IPS-11a (cell line): ENCODE results near the gene SARDH.
"Not testable (repeated sequence)": the region's sequence is repeated elsewhere in the genome, so short reads cannot be mapped to it uniquely, and the experiment has no call there.

Experiments
- H3K4me3 ChIP-seq: one replicate; pipeline ENCODE4 v1.5.1; 2013; ENCODE audit warnings: low read depth, low read length, control low read depth

SARDH gene

DNA sequence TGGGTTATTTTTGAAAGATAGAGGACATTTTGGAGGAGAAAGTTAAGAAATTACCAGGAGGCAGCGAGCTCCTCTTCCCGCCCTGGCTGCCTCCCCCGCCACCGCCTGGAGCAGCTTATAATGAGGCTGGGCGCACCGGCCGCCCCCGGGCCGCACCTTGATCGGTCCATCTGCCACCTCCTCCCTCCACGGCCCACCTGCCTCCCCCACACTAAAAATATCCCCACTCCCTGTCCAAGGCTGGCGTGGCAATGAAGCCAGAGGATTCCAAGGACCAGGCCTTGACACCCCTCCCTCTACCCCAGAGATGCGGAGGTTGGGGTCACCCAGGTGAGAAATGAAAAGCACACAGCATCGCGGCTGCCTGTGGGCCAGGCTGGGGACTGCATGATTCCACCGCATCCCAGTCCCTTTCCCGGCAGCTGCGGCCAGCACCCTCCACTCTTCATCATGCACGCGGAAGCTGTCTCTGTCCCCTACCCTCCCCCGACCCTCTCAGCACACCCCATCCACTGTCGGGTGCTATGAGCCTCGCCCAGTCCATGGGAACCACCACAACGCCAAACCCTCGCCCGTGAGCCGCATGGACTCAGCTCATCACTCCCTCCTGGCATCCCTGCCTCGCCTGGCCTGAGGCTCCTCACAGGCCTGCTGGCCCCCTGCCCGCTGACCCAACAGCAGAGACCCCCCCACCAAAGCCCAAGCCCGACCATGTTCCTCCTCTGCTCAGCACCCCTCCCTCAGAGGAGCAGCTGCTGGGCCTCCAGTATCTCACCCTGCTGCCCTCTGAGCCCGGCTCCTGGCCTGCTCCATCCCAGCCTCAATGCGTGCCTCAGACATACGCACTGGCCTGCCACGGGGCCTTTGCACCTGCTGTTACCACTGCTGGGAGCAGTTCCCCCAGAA lies 50.0 kb downstream of the SARDH start:
- no peak overlapping the region for H3K4me3 ChIP-seq

DNA sequence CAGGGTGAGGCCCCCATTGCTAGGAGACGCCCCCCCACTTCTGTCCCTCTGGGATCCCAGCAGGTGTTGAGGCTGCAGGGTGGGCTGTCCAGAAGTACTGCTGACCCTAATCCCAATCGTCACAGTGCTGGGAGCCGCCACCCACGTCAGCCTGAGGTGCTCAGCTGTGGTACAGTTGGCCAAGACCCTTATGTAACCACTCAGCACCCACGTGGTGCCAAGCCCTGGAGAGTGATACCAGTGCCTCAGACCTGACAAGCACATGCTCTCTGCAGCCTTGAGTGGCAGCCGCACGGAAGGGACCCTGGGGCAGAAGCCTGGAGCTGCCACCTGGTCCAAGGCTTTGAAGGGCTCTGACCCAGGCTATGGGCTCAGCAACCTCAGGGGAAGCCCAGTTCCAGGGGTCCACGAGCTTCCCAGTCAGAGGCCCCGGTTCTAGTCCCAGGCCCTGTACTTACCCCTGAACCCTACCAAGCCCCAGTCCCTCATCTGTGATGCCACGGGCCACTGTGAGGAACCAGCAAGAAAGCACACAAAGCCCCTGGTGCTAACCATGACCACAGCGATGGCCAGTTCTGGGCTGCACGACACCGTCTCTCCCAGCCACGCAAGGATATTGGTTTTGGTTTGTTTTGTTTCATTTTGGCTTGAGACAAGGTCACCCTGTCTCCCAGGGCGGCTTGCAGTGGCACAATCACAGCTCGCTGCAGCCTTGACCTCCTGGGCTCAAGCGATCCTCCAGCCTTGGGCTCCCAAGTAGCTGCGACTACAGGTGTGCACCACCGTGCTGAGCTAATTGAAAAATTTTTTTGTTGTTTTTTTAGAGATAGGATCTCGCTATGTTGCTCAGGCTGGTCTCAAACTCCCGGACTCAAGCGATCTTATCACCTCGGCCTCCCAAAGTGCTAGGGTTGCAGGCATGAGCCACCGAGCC lies 51.2 kb downstream of the SARDH start:
- H3K4me3 ChIP-seq: no peak overlapping the region

DNA sequence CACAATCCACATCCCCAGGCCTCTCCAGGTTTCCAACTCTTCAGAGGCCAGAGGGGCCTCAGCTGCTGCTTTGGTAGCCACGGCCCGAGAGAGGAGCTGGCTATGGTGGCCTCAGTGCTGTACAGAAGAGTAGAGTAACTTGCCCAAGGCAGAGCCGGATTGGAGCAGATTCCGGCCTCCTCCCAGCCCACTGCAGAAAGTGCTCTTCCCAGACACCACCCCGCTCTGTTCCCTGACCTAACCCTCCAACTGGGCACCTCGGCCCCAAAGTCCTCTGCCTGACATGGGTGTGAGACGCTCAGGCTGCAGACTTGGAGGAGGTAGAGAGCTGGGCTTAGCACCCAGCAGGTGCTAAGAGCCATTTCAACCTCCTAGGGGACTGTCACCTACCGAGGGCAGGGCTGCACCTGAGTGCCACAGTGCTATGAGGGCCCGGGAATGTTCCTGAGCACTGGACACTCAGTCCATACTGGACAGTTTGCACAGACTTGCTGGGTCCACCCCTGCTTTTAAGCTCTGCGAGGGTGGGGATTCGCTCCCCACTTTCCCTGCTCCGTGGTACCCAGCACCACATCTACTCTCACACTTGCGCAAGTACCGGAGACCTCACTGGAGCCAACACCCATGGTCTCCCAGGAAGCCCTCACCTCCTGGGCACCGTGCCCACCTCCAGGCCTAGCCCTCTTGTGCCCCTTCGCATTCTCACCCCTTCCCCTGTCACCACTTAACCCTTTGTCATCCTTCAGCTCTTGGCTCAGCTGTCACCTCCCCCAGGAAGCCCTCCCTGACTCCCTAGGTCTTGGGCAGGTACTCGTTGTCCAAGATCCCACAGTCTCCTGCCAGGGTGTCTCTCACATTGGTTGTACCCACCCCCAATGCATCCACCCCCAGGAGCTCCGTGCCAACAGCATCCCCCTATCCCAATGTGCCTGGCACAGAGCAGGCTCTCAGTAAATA lies 52.2 kb downstream of the SARDH start:
- H3K4me3 ChIP-seq: no peak overlapping the region

DNA sequence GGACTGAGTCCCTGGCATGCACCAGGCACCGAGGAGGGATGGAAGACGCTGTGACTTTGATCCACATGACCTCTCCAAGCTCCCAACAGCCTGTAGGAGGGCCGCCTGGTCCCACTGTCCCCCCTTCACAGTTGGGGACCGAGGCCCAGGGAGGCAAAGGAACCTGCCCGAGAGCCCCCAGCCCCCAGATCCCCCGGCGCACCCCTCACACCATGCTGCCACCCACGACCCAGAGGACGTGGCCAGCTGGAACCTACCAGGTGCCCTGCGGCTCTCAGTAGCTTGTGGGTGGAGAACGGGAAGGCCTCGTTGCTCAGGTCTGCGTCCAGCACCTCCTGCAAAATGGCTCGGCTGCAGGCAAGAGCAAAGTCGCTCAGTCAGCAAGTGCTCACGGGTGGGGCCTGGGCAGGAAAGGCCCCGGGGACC lies 53.2 kb downstream of the SARDH start:
- H3K4me3 ChIP-seq: no peak overlapping the region

DNA sequence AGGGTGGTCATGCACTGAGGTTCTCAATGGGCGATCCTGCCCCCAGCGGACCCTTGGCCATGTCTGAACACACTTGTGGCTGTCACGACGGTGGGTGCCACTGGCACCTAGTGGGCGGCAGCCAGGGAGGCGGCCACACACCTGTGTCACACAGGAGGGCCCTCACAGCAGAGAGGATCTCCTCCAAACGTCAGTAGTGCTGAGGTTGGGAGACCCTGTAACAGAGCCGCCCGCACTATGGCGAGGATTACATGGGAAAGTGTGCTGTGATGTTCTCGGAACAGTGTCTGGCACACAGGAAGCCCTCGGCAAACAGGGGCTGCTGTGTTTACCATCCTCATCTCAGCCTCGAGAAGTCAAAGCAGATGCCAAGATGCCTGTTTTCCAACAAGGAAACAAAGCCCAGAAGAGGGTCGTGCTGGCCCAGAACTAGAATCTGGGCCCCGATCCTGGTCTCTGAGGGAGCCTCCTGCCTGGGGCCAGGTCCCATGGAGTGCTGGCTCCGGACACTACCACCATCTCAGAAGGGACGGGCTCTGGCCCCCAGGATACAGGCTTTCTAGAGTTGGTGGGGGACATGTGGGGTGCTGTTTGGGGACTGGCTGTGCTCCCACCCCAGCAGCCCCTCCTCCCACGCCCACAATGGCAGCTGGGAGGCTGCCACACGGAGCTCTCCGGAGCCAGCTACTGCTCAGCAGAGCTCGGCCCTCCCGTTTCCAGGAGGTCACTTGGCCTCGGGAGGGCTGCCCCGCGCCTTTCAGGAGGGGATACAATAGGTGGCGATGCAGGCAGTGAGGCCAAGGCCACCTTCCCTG lies 53.8 kb downstream of the SARDH start:
- H3K4me3 ChIP-seq: no peak overlapping the region

DNA sequence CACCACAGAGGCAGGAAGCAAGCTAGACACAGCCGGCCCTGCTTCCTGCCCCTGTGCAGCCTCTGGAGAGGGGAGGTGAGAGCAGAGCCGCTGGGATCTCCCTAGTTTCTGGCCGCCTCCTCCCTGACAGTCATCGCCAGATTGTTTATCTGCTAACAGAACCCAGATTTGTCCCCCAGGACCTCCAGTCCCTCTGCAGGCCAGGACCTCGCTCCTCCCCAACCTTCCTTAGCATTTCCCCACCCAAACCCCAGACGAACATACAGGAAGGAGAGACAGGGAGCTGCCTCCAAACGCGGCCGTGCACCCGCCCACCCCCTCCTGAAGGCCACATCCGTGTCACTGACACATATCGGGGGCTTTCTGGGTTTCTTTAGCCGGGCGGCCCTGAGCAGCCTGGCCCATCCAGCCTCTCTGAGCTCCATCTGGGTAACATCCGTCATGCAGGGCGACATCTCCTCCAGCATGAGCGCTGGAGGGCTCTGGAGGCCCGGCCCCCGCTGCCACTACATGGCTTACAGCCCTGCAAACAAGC lies 54.5 kb downstream of the SARDH start:
- H3K4me3 ChIP-seq: no peak overlapping the region

DNA sequence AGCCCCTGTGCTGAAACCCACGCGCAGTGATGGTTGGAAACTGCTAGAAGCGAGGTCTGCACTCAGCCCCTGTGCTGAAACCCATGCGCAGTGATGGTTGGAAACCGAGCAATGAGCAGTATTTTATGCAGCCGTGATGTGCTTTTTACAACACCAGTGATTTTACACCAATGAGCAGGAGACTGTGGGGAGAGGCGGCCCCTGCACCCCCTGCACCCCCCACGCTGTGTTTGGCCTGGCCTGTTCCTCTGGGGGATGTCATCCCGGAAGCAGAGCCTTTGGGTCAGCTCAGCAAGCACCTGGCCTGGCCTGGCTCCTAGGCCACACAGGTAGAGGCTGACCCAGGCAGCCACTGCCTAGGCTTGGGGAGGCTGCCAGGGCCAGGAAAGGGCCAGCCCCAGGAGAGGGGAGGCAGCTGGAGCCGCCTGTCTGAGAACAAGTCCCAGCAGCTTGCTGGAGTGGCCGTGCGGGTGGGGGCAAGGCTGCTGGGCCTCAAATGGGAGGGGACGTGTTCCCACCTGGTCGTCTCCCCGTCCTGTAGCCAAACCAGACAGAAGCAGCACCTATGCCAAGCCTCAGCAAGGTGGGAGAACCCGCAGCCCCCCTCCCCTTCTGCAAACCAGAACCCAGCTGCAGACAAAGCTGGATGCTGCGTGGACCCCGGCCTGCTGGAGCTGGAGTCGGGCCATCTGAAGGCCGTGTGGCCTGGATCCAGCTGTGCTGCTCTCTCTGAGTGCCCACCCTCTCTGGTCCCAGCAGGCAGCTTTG lies 55.1 kb downstream of the SARDH start:
- no peak overlapping the region for H3K4me3 ChIP-seq

DNA sequence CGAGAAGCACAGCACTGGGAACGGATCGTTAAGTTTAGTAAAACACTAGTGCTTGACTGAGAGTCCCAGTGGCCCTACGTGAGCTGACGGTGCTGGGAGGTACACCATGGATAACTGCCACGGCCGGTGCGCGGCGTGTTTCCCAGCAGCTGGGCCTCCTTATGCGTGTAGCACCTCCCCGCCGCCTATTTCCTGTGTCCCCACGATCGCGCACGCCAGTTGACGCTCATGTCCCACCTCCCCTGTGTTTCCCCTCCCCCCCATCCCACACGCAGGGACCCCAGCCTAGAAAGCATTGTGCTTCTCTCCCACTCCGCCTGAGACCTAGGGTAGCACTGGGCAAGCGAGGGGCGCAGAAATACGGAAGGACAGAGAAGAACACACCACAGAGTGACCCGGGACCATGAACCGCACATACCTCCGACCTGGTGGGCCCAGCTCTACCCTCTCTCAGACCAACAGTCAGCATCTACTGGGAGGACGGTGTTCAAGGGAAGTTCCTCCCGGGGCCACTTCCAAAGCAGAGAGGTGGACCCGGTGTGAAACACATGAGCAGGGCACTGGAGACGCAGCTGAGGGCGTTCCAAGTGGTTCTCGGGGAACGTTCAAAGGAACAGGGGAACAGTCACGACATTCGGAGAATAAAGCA lies 56.4 kb downstream of the SARDH start:
- no peak overlapping the region for H3K4me3 ChIP-seq

DNA sequence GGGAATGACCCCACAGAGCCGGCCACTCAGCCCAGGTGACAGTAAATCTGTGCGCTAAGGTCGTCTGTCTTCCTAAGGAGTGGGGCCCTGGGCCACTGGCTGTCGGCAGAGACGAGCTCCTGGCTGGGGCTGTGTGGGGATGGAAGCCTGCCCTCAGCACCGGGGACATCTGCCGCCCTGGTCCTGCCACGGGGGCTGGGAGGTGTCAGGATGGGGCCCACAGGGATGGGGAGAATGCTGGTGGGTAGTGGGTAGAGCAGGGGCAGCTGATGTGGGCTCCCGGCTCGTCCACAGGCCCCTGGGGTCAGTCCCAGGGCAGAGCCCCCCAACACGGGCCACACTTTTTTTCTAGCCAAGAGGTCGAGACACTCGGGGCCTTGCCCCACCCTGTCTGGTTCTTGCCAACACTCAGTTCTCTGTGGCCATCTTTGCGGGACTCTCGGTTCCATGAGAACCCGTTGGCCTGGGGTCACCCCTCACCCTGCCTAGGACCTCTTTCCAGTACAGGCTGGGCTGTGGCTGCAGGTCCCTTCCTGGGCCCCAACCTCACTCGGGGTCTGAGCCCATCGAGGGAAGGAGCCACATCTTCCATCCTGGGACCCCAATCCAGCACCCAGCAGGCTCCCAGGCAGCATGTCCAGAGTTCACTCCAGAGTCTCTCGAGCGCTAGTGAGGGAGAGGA lies 57.0 kb downstream of the SARDH start:
- H3K4me3 ChIP-seq: no peak overlapping the region

DNA sequence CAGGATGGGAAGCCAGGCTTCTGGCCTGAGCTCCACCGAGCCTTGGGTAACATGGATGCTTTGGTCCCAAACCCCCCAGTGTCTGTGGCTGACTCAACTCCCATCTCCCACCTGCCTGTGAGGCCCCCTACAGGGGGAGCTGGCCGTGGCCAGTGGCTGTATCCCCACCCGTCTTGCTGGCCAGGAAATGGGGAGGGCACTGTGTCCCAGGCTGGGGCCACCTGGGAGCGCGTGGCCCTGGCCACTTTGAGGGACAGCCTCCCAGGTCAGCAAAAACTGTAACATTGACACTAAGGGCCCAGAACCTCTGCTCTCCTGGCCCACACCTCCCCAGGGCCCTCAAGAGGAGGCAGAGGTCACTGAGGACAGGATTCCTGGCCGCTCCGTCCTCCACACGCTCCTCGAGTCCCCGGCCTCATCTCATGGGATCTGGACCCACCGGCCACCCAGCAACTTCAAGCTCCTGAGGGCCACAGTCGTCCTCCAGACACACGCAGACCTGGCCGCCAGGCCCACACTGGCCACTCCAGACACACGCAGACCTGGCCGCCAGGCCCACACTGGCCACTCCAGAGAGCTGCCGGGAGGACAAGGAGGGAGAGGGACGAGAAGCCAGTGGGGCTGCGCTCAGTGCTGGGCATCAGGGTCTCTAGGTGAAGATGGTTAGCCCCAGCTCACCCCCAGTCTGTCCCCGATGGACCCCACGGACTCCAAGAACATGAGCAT lies 57.7 kb downstream of the SARDH start:
- H3K4me3 ChIP-seq: no peak overlapping the region

DNA sequence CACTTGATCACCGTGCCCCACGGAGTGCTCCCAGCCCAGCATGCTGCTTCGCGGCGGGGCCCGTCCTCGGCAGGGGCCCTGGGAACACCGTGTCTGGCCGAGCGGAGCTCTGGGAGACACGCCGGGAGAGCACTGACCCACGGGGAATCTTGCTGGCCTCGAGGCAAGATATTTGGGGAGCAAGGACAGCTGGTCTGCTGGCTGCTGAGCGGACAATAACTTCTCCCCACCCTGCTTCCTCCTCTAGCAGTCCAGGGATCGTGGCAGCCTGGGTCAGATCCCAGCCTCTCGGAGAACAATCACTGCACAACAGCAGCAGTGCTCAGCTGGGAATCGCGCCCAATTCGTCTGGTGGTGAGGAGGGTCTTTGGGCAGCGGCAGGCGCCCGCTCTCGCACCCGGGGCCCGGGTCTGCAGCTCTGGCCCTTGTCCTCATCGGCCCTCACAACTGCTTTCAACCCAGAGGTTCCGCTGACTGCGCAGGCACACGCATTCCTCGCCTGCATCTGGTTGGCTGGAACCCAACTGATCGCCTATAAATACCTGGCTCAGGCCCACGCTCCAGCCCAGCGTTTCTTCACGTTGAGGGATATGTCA lies 58.6 kb downstream of the SARDH start:
- no peak overlapping the region for H3K4me3 ChIP-seq

DNA sequence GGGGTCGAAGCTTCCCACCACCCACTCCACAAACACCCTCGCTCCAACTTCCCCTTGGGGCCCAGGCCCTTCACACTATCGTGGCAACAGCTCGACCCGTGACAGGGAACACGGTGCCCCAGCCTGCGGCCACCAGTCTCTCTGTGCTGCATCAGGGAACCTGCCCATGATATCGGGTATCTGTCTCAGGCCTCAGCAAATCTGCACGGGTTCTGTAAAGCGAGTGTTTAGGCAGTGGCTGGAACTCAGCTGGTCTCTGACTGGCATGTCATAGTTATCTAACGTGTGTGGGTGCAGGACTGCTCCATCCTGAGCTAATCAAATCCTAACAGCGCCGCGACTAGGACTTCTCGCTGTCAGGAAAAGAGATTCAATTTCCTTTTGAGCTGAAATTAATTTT lies 59.1 kb downstream of the SARDH start:
- H3K4me3 ChIP-seq: no peak overlapping the region

DNA sequence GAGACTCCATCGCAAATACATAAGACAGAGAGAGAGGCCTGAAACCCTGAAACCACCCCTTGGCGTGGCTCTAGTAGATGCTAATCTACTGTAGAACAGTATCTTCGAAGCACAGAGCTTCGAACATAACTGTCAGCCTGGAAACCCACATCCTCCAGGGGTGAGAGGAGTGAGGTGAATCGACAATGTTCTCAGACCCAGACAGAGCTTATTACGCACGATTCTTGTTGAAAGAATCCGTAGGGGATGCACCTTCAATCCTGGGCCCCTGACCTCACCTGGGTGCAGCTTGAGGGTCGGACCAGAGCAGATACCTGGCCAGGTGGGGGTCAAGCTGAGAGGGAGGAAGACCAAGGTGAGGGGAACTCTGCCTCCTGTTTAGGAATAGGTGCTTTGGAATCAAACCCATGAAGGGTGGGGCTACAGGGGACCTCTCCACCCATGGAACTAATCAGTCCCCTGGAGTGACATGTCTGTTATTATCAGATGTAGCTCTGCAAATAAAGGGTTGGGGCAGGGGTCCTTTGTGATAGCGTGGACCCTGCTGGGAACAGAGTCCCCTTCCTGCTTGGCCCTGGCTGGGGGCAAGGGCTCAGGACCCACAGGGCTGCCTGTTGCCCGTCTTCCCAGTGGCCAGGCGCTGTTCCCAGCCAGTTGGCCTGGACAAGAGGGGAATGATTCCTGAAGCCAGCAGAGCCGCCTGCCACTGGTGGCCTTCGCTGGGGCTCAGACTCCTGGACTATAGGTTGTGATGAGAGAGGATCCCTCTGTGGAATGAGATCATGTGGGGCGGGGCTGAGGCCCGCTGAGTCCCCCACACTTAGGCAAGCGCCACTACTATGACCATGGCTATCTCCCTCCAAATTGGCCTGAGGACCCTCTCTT lies 60.8 kb downstream of the SARDH start:
- H3K4me3 ChIP-seq: no peak overlapping the region

DNA sequence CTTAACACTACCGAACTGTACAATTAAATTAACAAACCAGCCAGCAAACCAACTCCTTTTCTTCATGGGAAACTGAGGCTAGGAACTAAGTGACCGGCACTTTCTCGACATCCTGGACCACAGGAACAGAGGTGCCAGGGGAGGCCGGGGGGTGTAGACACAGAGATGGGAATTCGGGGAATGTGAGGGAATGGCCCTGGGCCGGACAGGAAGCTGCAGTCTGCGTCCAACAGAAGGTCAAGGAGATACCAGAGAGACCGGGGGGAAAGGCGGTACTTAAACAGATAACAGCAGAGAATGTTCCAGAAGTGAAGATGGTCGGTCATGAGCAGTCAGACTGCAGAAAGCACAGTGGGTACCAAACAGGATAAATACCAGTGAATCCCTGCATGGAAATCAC lies 61.7 kb downstream of the SARDH start:
- no peak overlapping the region for H3K4me3 ChIP-seq

DNA sequence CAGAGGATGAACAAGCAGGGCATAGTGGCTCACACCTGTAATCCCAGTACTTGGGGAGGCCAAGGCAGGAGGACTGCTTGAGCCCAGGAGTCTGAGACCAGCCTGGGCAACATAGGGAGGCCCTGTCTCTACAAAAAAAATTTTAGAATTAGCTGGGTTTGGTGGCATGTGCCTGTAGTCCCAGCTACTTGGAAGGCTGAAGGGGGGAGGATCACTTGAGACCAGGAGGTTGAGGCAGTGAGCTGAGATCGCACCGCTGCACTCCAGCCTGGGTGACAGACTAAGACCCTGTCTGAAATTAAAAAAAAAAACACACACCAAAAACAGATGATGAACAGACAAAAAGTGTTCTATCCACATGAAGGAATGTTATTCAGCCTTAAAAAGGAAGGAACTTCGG lies 62.4 kb downstream of the SARDH start:
- H3K4me3 ChIP-seq: not testable (repeated sequence)

DNA sequence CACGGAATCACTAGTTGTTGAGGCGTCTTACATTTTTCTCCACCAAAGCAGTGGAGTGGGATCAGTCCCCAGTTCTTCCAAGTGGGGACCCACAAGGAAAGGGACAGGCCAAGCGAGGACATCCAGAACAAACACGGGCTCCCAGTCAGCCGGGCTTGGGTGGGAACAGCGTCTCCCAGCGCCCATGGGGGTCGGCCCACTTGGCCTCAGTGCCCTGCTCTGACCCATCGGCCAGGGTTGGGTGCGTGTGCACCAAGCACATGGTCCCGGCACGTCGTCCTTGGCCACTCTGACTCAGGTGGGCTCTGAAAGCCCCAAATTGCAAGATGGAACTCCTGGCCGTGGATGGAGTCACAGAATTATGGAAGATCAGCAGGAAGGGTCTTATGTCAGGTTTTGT lies 64.1 kb downstream of the SARDH start:
- H3K4me3 ChIP-seq: no peak overlapping the region
